NCI-H774 (cell line): ENCODE data around the gene EPHA1.

Experiments used
- DNase-seq: peaks from one replicate; lab custom pipeline; 2025; lab: John Stamatoyannopoulos, UW

EPHA1 gene

GRCh38 chr7:143388491-143389101, 20.1 kb downstream of the EPHA1 start:
- no peak for DNase-seq

DNA sequence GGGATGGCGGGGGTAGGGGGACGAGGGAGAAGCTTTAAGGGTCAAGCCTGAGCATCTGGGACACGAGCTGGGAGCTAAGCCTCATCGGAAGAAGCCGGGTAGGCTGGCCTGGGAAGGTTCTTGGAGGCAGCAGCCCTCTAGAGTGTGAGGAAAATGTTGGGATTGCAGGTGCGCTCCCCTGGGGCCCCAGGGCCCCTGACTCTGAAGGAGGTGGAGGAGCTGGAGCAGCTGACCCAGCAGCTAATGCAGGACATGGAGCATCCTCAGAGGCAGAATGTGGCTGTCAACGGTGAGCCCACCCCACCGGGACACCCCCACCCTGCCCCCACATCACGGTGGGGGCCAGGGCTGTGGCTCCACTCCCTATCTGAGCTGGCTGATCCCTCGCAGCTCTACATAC, 20.6 kb downstream of the EPHA1 start:
- DNase-seq = no peak

GRCh38 chr7:143387156-143387975, 21.3 kb downstream of the EPHA1 start:
- DNase-seq = no peak

GRCh38 chr7:143385891-143386781, 22.5 kb downstream of the EPHA1 start:
- no peak for DNase-seq

DNA sequence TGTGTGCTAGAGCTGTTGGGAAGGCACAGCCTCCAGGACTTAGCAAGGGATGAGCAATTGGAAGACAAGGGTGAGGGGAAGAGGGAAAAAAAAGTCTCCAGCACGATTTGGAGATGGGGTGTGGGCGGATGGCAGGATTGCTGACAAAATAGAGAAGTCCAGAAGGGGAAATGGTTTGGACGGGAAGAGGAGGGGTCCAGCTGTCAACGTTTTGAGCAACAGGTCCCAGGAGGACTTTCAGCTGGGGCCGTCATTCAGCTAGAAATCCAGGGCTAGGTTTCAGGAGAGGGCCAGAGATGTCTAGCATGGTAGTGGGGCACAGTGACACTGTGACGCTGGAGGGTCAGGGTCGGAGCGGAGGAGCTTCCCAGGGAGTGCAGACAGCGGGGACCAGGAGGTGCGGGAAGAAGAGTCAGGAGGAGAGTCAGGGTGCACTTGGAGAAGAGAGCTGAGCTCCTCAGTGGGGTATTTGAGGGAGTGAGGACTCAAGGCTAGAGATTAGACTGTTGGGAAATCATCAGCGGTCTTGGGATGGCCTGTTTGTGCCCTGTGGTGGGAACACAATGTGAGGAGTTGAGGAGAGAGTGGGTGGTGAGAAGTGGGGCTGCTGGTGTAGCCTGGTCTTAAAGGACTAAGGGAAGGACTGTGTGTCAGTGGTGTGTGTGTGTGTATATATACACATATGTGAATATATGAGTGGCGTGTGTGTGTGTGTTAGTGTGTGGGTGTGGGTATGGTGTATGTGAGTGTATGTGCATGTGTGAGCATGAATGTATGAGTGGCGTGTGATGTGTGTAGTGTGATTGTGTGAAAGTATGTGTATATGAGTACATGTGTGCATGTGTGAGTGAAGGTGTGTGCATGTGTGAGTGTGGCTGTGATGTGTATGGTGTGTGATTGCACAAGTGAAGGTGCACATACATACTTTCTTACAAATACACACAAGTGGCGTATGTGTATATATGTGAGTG, 23.7 kb downstream of the EPHA1 start:
- no peak for DNase-seq

- DNase-seq = no peak
Measured at GRCh38 chr7:143384148-143384547, 24.5 kb downstream of the EPHA1 start.

DNA sequence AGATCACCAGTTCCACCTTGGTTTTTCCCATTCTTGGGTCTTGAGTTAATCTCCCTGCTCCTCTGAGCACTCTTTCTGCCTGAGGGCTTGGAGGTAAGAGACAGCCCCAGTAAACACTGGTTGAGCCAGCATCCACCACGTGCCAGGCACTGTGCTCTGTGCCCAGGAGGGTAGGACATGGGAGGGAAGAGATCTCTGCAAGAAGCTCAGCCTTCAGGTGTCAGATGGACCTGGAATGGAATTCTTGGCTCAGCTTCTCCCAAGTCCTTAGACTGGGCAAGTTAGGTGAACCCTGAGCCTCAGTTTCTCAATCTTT, 25.1 kb downstream of the EPHA1 start:
- DNase-seq = no peak

DNA sequence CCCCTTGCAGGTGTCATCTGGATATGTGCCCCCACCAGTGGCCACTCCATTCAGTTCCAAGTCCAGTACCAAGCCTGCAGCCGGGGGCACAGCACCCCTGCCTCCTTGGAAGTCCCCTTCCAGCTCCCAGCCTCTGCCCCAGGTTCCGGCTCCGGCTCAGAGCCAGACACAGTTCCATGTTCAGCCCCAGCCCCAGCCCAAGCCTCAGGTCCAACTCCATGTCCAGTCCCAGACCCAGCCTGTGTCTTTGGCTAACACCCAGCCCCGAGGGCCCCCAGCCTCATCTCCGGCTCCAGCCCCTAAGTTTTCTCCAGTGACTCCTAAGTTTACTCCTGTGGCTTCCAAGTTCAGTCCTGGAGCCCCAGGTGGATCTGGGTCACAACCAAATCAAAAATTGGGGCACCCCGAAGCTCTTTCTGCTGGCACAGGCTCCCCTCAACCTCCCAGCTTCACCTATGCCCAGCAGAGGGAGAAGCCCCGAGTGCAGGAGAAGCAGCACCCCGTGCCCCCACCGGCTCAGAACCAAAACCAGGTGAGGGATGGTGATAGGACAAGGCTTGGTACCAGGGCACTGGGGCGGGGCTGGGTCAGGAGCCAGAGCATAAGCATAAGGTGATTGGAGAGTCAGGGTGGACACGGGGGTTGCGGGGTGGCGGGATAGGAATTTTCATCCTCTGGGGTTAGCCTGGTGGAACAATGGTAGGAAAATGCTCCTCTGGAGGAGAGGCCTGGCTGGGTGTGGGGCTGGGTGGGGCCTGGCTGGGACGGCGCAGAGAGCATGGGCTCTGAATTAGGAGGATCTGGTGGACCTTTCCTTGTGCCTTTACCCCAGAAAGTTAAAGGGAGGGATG, 25.6 kb downstream of the EPHA1 start:
- DNase-seq = no peak

- DNase-seq = no peak
Measured at GRCh38 chr7:143382126-143382790, 26.4 kb downstream of the EPHA1 start.

DNA sequence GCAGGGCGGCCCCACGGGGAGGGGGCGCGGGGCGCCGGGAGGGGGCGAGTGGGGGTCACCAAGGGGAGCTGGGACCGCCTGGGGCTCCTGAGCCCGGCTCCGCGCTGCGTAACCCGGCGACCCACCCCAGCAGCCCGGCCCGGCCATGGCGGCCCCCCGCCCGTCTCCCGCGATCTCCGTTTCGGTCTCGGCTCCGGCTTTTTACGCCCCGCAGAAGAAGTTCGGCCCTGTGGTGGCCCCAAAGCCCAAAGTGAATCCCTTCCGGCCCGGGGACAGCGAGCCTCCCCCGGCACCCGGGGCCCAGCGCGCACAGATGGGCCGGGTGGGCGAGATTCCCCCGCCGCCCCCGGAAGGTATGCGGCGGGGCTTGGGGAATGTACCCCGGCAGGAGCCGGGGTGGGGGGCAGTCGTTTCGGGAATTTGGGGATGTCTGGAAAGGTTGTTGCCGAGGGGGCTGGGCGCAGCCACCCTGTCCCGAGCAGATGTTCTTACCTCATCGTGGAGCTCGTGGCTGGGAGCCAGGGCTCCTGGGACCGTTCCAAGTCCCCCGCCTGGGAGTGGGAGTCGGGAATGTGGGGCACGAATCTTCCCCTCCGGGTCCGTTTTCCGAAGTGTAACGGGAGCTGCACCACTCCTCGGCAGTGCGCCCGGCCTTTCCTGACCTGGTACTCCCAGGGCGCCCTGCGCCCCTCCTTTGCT, 27.1 kb downstream of the EPHA1 start:
- no peak for DNase-seq

DNA sequence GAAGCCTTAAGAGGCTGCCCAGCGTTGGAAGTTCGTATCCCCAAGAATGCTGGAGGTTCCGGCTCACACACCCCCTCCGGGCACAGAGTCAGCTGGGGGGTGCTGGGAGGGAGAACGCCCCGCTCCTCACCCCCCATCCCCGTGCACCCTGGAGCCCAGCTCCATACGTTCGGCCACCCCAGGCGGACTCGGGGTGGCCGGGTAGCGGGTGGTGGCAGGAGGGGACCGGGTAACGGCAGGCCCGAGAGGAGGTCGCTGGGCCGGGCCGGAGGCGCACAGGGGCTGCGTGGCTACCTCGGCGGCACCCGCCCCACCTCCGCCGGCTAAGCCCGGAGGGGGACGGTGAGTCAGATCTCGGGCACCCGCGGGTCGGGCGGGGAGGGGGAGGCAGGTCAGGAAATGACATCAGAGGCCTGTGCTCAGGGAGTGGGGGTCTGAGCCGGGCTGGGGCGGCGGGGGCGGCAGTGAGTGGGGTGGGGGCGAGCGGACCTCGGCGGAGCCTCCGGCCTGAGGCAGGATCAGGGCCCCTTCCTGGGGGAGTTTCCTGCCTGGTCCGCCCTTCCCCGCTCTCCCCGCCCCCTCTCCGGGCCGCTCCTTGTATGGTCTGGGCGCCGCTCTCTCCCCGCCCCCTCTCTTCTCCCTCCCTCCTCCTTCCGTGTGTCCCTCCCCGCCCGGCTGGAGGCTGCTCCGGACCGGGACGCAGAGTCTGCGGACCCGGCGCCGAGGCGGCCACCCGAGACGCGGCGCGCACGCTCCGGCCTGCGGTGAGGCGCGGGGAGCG, 27.8 kb downstream of the EPHA1 start, which contains the start of gene ZYX:
TSS of gene ZYX (plus strand) at position 700 of the 781 bp plus-strand sequence. CDS start 227 bp downstream, outside the sequence.
- DNase-seq = peak; percentile 59

- peak; percentile 23 for DNase-seq
Measured at GRCh38 chr7:143380260-143380645, 28.4 kb downstream of the EPHA1 start.

DNA sequence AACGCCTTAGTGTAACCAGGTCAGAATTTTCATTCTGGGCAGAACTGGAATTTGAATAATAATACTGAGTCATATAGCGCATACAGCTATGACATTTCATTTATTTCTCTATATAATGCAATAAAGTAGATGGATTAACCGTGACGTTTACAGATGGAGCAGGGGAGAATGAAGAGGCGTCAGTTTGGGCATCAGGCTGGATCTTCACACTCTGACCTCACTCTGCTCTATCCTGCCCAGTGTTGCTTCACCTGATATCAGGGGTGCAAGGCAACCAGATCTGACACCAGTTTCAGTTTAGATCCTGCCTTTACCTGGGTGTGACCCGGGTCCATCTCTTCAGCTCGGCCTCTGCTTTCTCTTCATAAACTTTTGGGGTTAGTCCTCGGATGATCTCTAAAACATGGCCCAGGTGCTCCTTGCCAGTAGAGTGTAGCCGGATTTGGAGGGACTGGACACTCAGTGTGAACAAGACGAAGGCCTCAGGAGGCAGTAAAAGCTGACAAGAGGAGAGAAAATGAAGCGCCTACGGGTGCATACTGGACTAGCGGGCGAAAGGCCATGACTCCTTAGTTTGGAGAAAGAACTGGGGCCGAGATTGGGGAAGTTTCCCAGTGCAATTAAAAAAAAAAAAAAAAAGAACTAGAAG, 28.9 kb downstream of the EPHA1 start:
- no peak for DNase-seq

DNA sequence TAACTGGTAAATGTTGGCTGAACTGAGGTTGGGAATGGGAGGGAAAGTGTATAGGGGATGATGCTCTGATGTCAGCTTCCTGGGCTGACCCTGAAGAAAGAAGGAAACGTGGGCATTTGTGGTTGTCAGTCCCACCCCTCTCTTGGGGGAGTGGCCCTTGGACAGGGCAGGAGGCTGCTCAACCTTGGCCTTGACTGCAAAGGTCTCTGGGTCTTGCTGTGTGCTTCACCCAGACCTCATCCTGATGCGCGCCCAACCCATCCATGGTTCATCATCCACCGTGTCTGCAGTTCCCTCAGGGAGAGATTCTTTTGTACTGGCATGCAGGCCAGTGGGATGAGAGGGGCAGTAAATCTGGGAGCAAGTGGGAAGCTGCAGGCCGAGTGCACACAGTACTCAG, 32.3 kb downstream of the EPHA1 start:
- DNase-seq = no peak

DNA sequence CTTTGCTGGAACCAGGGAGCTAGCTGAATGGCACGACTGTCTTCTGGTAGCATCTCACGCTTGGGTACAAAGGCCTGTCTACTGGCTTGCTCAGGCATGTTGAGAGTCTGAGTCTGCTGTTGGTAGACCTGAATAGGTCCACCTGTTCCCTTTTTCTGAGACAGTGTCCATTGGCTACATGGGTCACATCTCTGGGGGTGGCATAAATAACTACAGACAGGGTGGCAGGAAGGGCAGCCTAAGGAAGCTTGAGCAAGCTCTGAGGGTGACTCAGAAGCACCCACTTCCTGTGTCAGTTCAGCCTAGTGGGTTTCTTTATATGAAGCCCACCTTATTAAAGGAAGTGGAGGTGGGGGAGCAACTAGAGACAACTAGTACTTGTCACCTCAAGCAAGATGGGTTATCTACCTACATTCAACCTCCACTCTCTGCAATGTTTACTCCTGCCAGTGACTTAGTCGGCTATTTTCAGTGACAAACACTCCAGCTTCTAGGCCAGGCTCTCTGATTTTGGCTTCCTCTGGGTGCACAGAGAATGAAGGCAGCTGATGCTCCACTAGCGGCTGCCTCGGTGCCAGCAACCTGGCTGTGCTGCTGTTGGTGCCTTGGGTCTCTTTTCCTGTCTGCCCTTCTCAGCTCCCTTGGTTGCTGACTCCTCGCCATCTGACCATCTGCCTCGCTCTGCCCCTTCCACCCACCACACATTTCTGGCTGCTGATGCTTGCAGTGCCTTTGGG, 33.2 kb downstream of the EPHA1 start:
- DNase-seq = no peak

DNA sequence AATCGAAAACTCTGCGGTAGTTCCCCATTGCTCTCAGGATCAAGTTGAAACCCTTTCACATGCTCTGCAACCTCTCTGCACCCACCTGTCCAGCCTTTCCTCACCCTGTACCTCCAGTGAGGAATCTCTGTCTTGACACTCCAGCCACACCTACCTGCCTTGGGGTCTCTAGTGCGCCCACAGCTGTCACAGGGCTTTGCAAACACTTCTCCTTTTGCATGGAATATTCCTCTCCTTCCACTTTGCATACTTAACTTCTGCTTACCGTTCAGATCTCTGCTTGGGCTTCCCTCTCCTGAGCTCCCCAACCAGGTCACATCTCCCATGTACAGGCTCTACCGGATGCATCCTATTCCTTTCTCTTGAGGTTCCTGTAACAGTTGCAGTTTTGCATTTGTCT, 34.1 kb downstream of the EPHA1 start:
- no peak for DNase-seq

GRCh38 chr7:143373255-143373794, 35.3 kb downstream of the EPHA1 start:
- no peak for DNase-seq
